ENCODE measurements around the gene GNL1. TPM values are rescaled to one million over a fixed set of nuclear protein-coding genes. Genes with fewer than 3 reads are reported as not detected.
A peak's percentile ranks its signal among the peaks of the same experiment; 100 is the strongest.

The GNL1 gene
- total RNA-seq, 1 donor from 2014 or later, result 49.0 TPM

DNA sequence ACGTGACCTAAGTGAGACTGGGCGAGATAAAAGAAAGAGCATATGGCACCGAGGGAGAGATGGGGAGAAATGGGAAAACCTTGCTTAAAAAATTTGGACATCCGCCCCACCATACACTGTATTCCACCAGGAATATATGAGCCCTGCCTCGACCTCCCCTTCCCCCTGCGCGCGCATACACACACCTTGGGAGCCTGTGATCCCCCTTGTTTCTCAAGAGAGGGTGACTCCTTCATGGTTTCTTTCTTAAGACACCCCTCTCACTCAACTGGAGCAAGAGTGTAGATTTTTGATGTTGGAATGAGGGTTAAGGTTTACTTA, 15.4 kb upstream of the GNL1 start:
- H3K36me3 ChIP-seq (ENCODE audit: insufficient read depth, low read length), result no peaks in the 10 kb centered on the region
- H3K9me3 Mint-ChIP-seq (ENCODE audit: unreplicated experiment), result no peaks in the 10 kb centered on the region
- TF ChIP-seq CTCF (IDR thresholded peaks at IDR 0.05; ENCODE audit: insufficient read depth, low read depth, low read length), result no peak
- no peak for TF ChIP-seq EZH2 (IDR thresholded peaks at IDR 0.05; ENCODE audit: insufficient read depth, low read length)
- peak overlapping the region; percentile 94 for H3K27ac Mint-ChIP-seq (ENCODE audit: unreplicated experiment)
- peak overlapping the region; percentile 99 for H3K4me2 ChIP-seq (ENCODE audit: low read length)
- peak overlapping the region; percentile 91 for H3K4me3 ChIP-seq (ENCODE audit: insufficient read depth, low read depth, low read length)
- H3K27me3 ChIP-seq (ENCODE audit: insufficient read depth, low read length), result no peaks in the 10 kb centered on the region
- H3K36me3 Mint-ChIP-seq (ENCODE audit: low read depth, unreplicated experiment), result no peaks in the 10 kb centered on the region
- H3K79me2 ChIP-seq (ENCODE audit: insufficient read depth, low read length), result peaks cover 53% of the 10 kb centered on the region
- no peak for DNase-seq (ENCODE audit: low read depth)
- H3K4me1 Mint-ChIP-seq (ENCODE audit: low read depth, unreplicated experiment), result peaks cover 20% of the 10 kb centered on the region
- FAIRE-seq, result no peak
- H2AFZ ChIP-seq (ENCODE audit: low read depth, low read length), result peak overlapping the region; percentile 98
- H3K4me3 Mint-ChIP-seq (ENCODE audit: unreplicated experiment), result peak overlapping the region; percentile 99
- peaks cover 44% of the 10 kb centered on the region for H4K20me1 ChIP-seq (ENCODE audit: insufficient read depth, low read length)
- H3K9ac ChIP-seq (ENCODE audit: low read length), result peak overlapping the region; percentile 95
- H3K27ac ChIP-seq (ENCODE audit: low read depth, low read length), result peak overlapping the region; percentile 96
- no peaks in the 10 kb centered on the region for H3K9me3 ChIP-seq (ENCODE audit: insufficient read depth, low read depth, low read length)
- no peaks in the 10 kb centered on the region for H3K27me3 Mint-ChIP-seq (ENCODE audit: low read depth, unreplicated experiment)
- peaks cover 16% of the 10 kb centered on the region for H3K4me1 ChIP-seq (ENCODE audit: insufficient read depth, low read length)

DNA sequence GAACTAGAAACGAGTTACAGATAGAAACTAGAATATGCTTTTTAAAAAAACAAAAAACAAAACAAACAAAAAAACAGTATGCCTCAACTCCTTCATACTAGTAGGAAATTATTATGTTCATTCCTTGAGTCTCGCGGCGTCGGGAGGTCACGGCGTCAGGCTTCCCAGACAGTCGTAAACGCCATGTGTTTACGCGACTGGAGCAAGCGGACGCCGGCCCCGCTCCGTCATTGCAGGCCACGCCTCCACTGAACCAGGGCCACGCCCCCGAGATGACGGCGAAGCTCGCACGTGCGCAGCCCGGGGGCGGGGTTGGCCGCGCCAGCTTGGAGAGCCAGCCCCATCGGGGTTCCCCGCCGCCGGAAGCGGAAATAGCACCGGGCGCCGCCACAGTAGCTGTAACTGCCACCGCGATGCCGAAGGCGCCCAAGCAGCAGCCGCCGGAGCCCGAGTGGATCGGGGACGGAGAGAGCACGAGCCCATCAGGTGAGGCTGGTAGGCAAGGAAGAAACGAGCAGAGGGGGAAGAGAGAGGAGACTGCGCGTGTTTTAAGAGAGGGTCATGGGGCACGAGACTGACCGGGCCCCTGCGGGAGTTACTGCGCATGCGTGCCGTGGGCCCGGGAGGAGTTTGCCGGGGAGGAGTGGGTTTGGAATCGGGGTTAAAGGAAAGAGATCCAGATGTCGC, 14.9 kb upstream of the GNL1 start, which contains the start of gene ABCF1:
TSS of gene ABCF1 (plus strand) at position 368 of the 687 bp plus-strand sequence. CDS start at position 414, 46 bp downstream.
- Histone ChIP-seq H3K36me3 (ENCODE audit: insufficient read depth, low read length) (no peaks in the 10 kb centered on the region), H3K79me2 (ENCODE audit: insufficient read depth, low read length) (peaks cover 49% of the 10 kb centered on the region), H3K4me2 (ENCODE audit: low read length) (peak within 1 kb of the TSS; percentile 99), H3K4me1 (ENCODE audit: insufficient read depth, low read length) (peaks cover 16% of the 10 kb centered on the region), H3K27me3 (ENCODE audit: insufficient read depth, low read length) (no peaks in the 10 kb centered on the region), H4K20me1 (ENCODE audit: insufficient read depth, low read length) (peaks cover 41% of the 10 kb centered on the region), H3K27ac (ENCODE audit: low read depth, low read length) (peak within 1 kb of the TSS; percentile 96), H3K4me3 (ENCODE audit: insufficient read depth, low read depth, low read length) (peak within 1 kb of the TSS; percentile 91), H3K9ac (ENCODE audit: low read length) (peak within 1 kb of the TSS; percentile 95), H2AFZ (ENCODE audit: low read depth, low read length) (peak within 1 kb of the TSS; percentile 98), H3K9me3 (ENCODE audit: insufficient read depth, low read depth, low read length) (no peaks in the 10 kb centered on the region)
- peak within 1 kb of the TSS; percentile 99 for H3K4me3 Mint-ChIP-seq (ENCODE audit: unreplicated experiment)
- no peaks in the 10 kb centered on the region for H3K27me3 Mint-ChIP-seq (ENCODE audit: low read depth, unreplicated experiment)
- FAIRE-seq (no peak), DNase-seq (ENCODE audit: low read depth) (peak; percentile 83)
- no peaks in the 10 kb centered on the region for H3K9me3 Mint-ChIP-seq (ENCODE audit: unreplicated experiment)
- no peaks in the 10 kb centered on the region for H3K36me3 Mint-ChIP-seq (ENCODE audit: low read depth, unreplicated experiment)
- peak within 1 kb of the TSS; percentile 94 for H3K27ac Mint-ChIP-seq (ENCODE audit: unreplicated experiment)
- no peak for TF ChIP-seq EZH2 (IDR thresholded peaks at IDR 0.05; ENCODE audit: insufficient read depth, low read length)
- no peak for TF ChIP-seq CTCF (IDR thresholded peaks at IDR 0.05; ENCODE audit: insufficient read depth, low read depth, low read length)
- H3K4me1 Mint-ChIP-seq (ENCODE audit: low read depth, unreplicated experiment), result peaks cover 20% of the 10 kb centered on the region

GRCh38 chr6:30570740-30571074, 14.4 kb upstream of the GNL1 start:
- no peaks in the 10 kb centered on the region for H3K36me3 ChIP-seq (ENCODE audit: insufficient read depth, low read length)
- no peaks in the 10 kb centered on the region for H3K27me3 ChIP-seq (ENCODE audit: insufficient read depth, low read length)
- peak overlapping the region; percentile 99 for H3K4me3 Mint-ChIP-seq (ENCODE audit: unreplicated experiment)
- no peaks in the 10 kb centered on the region for H3K9me3 ChIP-seq (ENCODE audit: insufficient read depth, low read depth, low read length)
- DNase-seq (ENCODE audit: low read depth) (no peak), FAIRE-seq (no peak)
- H3K36me3 Mint-ChIP-seq (ENCODE audit: low read depth, unreplicated experiment), result no peaks in the 10 kb centered on the region
- peaks cover 38% of the 10 kb centered on the region for H4K20me1 ChIP-seq (ENCODE audit: insufficient read depth, low read length)
- peaks cover 44% of the 10 kb centered on the region for H3K79me2 ChIP-seq (ENCODE audit: insufficient read depth, low read length)
- peak overlapping the region; percentile 98 for H2AFZ ChIP-seq (ENCODE audit: low read depth, low read length)
- H3K27ac ChIP-seq (ENCODE audit: low read depth, low read length), result peak overlapping the region; percentile 96
- peak overlapping the region; percentile 95 for H3K9ac ChIP-seq (ENCODE audit: low read length)
- no peaks in the 10 kb centered on the region for H3K9me3 Mint-ChIP-seq (ENCODE audit: unreplicated experiment)
- TF ChIP-seq CTCF (IDR thresholded peaks at IDR 0.05; ENCODE audit: insufficient read depth, low read depth, low read length) (no peak), EZH2 (IDR thresholded peaks at IDR 0.05; ENCODE audit: insufficient read depth, low read length) (no peak)
- peak overlapping the region; percentile 80 for H3K27ac Mint-ChIP-seq (ENCODE audit: unreplicated experiment)
- peak overlapping the region; percentile 91 for H3K4me3 ChIP-seq (ENCODE audit: insufficient read depth, low read depth, low read length)
- H3K27me3 Mint-ChIP-seq (ENCODE audit: low read depth, unreplicated experiment), result no peaks in the 10 kb centered on the region
- peaks cover 16% of the 10 kb centered on the region for H3K4me1 ChIP-seq (ENCODE audit: insufficient read depth, low read length)
- peaks cover 20% of the 10 kb centered on the region for H3K4me1 Mint-ChIP-seq (ENCODE audit: low read depth, unreplicated experiment)
- H3K4me2 ChIP-seq (ENCODE audit: low read length), result peak overlapping the region; percentile 99

All from astrocyte (in vitro differentiated cells and primary cell).